Measurements from ENCODE around the gene PRDM10.

The PRDM10 gene

GRCh38 chr11:129950101-129951091 is 52.2 kb downstream of the PRDM10 start:
- TF ChIP-seq, protein P1, sequence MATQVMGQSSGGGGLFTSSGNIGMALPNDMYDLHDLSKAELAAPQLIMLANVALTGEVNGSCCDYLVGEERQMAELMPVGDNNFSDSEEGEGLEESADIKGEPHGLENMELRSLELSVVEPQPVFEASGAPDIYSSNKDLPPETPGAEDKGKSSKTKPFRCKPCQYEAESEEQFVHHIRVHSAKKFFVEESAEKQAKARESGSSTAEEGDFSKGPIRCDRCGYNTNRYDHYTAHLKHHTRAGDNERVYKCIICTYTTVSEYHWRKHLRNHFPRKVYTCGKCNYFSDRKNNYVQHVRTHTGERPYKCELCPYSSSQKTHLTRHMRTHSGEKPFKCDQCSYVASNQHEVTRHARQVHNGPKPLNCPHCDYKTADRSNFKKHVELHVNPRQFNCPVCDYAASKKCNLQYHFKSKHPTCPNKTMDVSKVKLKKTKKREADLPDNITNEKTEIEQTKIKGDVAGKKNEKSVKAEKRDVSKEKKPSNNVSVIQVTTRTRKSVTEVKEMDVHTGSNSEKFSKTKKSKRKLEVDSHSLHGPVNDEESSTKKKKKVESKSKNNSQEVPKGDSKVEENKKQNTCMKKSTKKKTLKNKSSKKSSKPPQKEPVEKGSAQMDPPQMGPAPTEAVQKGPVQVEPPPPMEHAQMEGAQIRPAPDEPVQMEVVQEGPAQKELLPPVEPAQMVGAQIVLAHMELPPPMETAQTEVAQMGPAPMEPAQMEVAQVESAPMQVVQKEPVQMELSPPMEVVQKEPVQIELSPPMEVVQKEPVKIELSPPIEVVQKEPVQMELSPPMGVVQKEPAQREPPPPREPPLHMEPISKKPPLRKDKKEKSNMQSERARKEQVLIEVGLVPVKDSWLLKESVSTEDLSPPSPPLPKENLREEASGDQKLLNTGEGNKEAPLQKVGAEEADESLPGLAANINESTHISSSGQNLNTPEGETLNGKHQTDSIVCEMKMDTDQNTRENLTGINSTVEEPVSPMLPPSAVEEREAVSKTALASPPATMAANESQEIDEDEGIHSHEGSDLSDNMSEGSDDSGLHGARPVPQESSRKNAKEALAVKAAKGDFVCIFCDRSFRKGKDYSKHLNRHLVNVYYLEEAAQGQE (IDR thresholded peaks at IDR 0.05; ENCODE audit: insufficient read depth in 1 of 2, low read depth in 2 of 2, low read length in 2 of 2) = no peak
- no peak for TF ChIP-seq POLR2AphosphoS5 (IDR thresholded peaks at IDR 0.05; ENCODE audit: low read depth, low read length)
- no peak for TF ChIP-seq SIN3A (IDR thresholded peaks at IDR 0.05; ENCODE audit: borderline replicate concordance, insufficient read depth, low read length)
- no peak for TF ChIP-seq TAF1 (IDR thresholded peaks at IDR 0.05; ENCODE audit: borderline replicate concordance, insufficient read depth, low read length)
- TF ChIP-seq FOXP2 (optimal IDR thresholded peaks at IDR 0.05; ENCODE audit: borderline replicate concordance, extremely low read depth, extremely low read length, insufficient read depth) = no peak

GRCh38 chr11:129948926-129949466 is 53.6 kb downstream of the PRDM10 start:
- TF ChIP-seq TAF1 (IDR thresholded peaks at IDR 0.05; ENCODE audit: borderline replicate concordance, insufficient read depth, low read length) = no peak
- TF ChIP-seq, protein P1 (IDR thresholded peaks at IDR 0.05; ENCODE audit: insufficient read depth in 1 of 2, low read depth in 2 of 2, low read length in 2 of 2) = no peak

GRCh38 chr11:129947474-129947873 is 55.2 kb downstream of the PRDM10 start:
- TF ChIP-seq, protein P1 (IDR thresholded peaks at IDR 0.05; ENCODE audit: insufficient read depth in 1 of 2, low read depth in 2 of 2, low read length in 2 of 2) = no peak
- no peak for TF ChIP-seq TAF1 (IDR thresholded peaks at IDR 0.05; ENCODE audit: borderline replicate concordance, insufficient read depth, low read length)
- no peak for TF ChIP-seq POLR2AphosphoS5 (IDR thresholded peaks at IDR 0.05; ENCODE audit: low read depth, low read length)
- TF ChIP-seq SIN3A (IDR thresholded peaks at IDR 0.05; ENCODE audit: borderline replicate concordance, insufficient read depth, low read length) = no peak
- TF ChIP-seq FOXP2 (optimal IDR thresholded peaks at IDR 0.05; ENCODE audit: borderline replicate concordance, extremely low read depth, extremely low read length, insufficient read depth) = no peak

DNA sequence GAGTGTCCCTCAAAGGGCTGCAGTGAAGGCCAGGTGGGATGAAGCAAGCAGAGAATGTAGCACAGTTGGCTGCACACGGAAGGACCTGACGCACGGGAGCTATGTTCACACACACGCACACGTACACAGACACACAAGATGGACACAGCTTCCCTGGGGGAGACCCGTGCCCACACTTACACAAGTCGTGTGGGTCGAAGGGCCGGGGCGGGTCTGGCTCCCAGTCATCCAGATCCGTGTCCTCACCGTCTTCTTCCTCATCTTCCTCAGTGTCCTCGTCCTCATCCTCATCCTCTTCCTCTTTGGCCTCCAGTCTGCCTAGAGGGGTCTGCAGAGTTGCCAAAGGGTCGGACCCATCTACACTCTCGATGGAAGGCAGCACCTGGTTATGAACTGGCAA is 55.7 kb downstream of the PRDM10 start:
- TF ChIP-seq TAF1 (IDR thresholded peaks at IDR 0.05; ENCODE audit: borderline replicate concordance, insufficient read depth, low read length) (no peak), SIN3A (IDR thresholded peaks at IDR 0.05; ENCODE audit: borderline replicate concordance, insufficient read depth, low read length) (no peak), FOXP2 (optimal IDR thresholded peaks at IDR 0.05; ENCODE audit: borderline replicate concordance, extremely low read depth, extremely low read length, insufficient read depth) (no peak), POLR2AphosphoS5 (IDR thresholded peaks at IDR 0.05; ENCODE audit: low read depth, low read length) (no peak)
- TF ChIP-seq, protein P1 (IDR thresholded peaks at IDR 0.05; ENCODE audit: insufficient read depth in 1 of 2, low read depth in 2 of 2, low read length in 2 of 2) = no peak
